Measurements from ENCODE around the gene MARCHF4. TPM values are rescaled to one million over a fixed set of nuclear protein-coding genes. Genes with fewer than 3 reads are reported as not detected.

The MARCHF4 gene
- total and polyA plus RNA-seq, 2 of the 4 experiments (the other 2 are of a cell fraction), result 2.3 to 12.0 TPM

DNA sequence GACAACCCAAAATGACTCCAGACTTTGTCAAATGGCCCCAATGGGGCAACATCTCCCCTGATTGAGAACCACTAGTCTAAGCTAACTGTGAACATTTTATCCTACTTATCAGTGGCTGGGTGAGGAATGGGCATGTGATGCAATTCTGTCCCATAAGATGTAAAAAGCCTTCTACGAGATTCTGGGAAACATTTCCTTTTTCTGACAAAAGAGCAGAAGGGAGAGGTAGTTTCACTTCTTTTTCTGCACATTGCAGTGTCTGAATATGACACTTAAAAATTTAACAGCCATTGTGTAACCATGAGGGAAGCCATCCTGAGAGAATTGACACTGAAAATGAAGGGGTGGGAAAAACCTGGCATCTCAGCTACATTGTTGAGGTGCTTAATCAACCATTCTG is 17.3 kb upstream of the MARCHF4 start:
- peak; percentile 49 for TF ChIP-seq CEBPB (IDR thresholded peaks at IDR 0.05; ENCODE audit: low read depth, low read length)
- TF ChIP-seq CHD1 (IDR thresholded peaks at IDR 0.05; ENCODE audit: low read depth, low read length), result no peak
- no peak for TF ChIP-seq MAZ (IDR thresholded peaks at IDR 0.05; ENCODE audit: borderline replicate concordance, low read depth, low read length)
- Histone ChIP-seq H3K4me3 (ENCODE audit: insufficient read depth, low read depth, low read length) (no peak overlapping the region), H4K20me1 (ENCODE audit: insufficient read depth, low read length) (no peaks in the 10 kb centered on the region), H3K4ac (ENCODE audit: low read depth, low read length) (no peak overlapping the region), H3K9me1 (ENCODE audit: insufficient read depth, low read length) (no peaks in the 10 kb centered on the region; the same call in 1 of the 2 replicates), H3K4me2 (ENCODE audit: low read depth, low read length) (no peak overlapping the region), H2AFZ (replicated peaks; ENCODE audit: low read length, poor library complexity) (no peak overlapping the region), H3K14ac (replicated peaks; ENCODE audit: low read depth, low read length) (0 out of 2 replicates have a peak overlapping the region, but pooled peaks have one; percentile 7), H2AK5ac (ENCODE audit: low read depth, low read length) (no peak overlapping the region), H3K27me3 (ENCODE audit: control insufficient read depth, insufficient read depth, low read length) (no peaks in the 10 kb centered on the region), H3K79me1 (ENCODE audit: low read depth in 1 of 2, low read length in 2 of 2) (no peaks in the 10 kb centered on the region), H3K18ac (ENCODE audit: low read depth, low read length) (no peak overlapping the region), H3K9me3 (ENCODE audit: control insufficient read depth, insufficient read depth, low read length) (no peaks in the 10 kb centered on the region; the same call in 1 of the 2 replicates), H2BK5ac (ENCODE audit: low read depth, low read length, poor library complexity, severe bottlenecking) (no peak overlapping the region), H3K56ac (ENCODE audit: extremely low read depth, insufficient read depth, low read length) (no peak overlapping the region), H4K5ac (ENCODE audit: low read depth, low read length) (no peak overlapping the region), H3K36me3 (ENCODE audit: control insufficient read depth, insufficient read depth, low read length) (no peaks in the 10 kb centered on the region), H3K23ac (ENCODE audit: low read depth, low read length) (no peak overlapping the region), H4K8ac (ENCODE audit: low read depth in 2 of 2, low read length in 2 of 2) (no peak overlapping the region), H2BK20ac (ENCODE audit: low read depth, low read length) (no peak overlapping the region), H4K91ac (ENCODE audit: insufficient read depth, low read depth, low read length) (no peak overlapping the region), H2AK9ac (replicated peaks; ENCODE audit: low read depth, low read length, poor library complexity) (no peak overlapping the region), H2BK15ac (ENCODE audit: low read depth, low read length) (no peak overlapping the region), H3K27ac (ENCODE audit: insufficient read depth, low read length) (no peak overlapping the region), H3K9ac (ENCODE audit: low read depth, low read length) (no peak overlapping the region), H2BK120ac (ENCODE audit: low read depth, low read length) (no peak overlapping the region), H3K4me1 (ENCODE audit: control insufficient read depth, insufficient read depth, low read length) (no peaks in the 10 kb centered on the region)
- intact Hi-C loops (cut with micrococcal nuclease) (no loop called here), in situ Hi-C loops (cut with MboI; ENCODE audit: low sequenced_read_pairs) (no loop called here), dilution Hi-C loops (cut with HindIII; ENCODE audit: low sequenced_read_pairs, unreplicated experiment) (no loop called here)
- ChIA-PET POLR2A (ENCODE audit: unreplicated experiment) (no interaction called here), CTCF (interaction anchor here (0.6 to 1.1 kb wide), 3 partner anchors 12 to 17 kb away, joined by 3 to 5 read pairs (median 4); partner anchors contain the start of gene MARCHF4)
- WGBS, 2 experiments (ENCODE audit: extremely low coverage in 2 of 2, insufficient read length in 1 of 2), result no CpG with 5 or more reads among the region's 1 CpG
- no TSS peak for BruUV-seq (replicated peaks)
- ATAC-seq (ENCODE audit: low read depth), result no peak
- peak; percentile 36 for DNase-seq

All from IMR-90 (cell line).